Measurements from ENCODE around the gene ARMH1.

DNA sequence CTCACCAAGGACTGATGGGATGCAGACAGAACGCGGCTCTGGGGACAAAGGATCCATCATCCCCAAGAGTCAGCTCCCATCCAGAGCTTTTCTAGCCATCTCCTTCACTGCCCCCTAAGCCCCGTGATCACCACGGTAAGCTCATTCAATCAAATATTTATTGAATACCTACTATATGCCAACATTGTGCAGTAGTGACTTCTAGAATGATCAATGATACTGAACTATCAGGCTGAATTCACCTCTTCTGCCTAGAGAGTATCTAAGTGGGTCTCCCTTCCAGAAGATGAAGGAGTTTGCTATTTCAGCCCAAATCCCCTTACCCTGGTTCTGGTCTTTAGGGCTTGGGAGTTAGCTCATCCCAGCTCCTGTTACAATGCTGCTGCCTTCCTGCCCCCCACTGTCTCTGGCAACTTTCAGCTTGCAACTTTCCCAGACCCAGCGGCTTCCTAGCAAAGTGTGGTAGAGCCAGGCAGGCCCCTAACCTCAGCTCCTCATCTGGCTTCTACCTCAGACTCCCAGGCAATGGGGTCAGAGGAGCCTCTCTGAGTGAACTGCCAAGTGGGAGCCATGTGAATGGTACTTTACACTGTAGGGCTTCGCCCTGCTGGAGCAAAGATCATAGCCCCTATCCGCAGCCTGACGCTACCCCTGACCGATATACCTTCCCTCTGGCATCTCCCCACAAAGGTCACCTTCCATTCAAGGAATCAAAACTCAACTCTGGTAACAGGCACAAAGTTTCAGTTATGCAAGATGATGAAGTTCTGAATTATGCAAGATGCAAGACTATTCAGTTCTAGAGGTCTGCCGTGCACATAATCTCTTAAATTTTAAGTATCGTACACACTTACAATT, 21.2 kb upstream of the ARMH1 start:
- TF ChIP-seq, protein P1, sequence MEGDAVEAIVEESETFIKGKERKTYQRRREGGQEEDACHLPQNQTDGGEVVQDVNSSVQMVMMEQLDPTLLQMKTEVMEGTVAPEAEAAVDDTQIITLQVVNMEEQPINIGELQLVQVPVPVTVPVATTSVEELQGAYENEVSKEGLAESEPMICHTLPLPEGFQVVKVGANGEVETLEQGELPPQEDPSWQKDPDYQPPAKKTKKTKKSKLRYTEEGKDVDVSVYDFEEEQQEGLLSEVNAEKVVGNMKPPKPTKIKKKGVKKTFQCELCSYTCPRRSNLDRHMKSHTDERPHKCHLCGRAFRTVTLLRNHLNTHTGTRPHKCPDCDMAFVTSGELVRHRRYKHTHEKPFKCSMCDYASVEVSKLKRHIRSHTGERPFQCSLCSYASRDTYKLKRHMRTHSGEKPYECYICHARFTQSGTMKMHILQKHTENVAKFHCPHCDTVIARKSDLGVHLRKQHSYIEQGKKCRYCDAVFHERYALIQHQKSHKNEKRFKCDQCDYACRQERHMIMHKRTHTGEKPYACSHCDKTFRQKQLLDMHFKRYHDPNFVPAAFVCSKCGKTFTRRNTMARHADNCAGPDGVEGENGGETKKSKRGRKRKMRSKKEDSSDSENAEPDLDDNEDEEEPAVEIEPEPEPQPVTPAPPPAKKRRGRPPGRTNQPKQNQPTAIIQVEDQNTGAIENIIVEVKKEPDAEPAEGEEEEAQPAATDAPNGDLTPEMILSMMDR (IDR thresholded peaks at IDR 0.05) = peak; percentile 69
- TF ChIP-seq, protein P2, sequence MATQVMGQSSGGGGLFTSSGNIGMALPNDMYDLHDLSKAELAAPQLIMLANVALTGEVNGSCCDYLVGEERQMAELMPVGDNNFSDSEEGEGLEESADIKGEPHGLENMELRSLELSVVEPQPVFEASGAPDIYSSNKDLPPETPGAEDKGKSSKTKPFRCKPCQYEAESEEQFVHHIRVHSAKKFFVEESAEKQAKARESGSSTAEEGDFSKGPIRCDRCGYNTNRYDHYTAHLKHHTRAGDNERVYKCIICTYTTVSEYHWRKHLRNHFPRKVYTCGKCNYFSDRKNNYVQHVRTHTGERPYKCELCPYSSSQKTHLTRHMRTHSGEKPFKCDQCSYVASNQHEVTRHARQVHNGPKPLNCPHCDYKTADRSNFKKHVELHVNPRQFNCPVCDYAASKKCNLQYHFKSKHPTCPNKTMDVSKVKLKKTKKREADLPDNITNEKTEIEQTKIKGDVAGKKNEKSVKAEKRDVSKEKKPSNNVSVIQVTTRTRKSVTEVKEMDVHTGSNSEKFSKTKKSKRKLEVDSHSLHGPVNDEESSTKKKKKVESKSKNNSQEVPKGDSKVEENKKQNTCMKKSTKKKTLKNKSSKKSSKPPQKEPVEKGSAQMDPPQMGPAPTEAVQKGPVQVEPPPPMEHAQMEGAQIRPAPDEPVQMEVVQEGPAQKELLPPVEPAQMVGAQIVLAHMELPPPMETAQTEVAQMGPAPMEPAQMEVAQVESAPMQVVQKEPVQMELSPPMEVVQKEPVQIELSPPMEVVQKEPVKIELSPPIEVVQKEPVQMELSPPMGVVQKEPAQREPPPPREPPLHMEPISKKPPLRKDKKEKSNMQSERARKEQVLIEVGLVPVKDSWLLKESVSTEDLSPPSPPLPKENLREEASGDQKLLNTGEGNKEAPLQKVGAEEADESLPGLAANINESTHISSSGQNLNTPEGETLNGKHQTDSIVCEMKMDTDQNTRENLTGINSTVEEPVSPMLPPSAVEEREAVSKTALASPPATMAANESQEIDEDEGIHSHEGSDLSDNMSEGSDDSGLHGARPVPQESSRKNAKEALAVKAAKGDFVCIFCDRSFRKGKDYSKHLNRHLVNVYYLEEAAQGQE (IDR thresholded peaks at IDR 0.05; ENCODE audit: insufficient read depth in 1 of 2, low read depth in 2 of 2, low read length in 1 of 2) = no peak
- TF ChIP-seq TCF7L2 (IDR thresholded peaks at IDR 0.05; ENCODE audit: low read depth, low read length) (no peak), POLR2AphosphoS5 (IDR thresholded peaks at IDR 0.05; ENCODE audit: low read depth, low read length) (no peak), SIN3A (IDR thresholded peaks at IDR 0.05; ENCODE audit: borderline replicate concordance, insufficient read depth, low read depth, low read length) (no peak)
